K562 (cell line): ENCODE data around the gene EFCAB10. TPM values are rescaled to one million over a fixed set of nuclear protein-coding genes. Genes with fewer than 3 reads are reported as not detected.

Experiments used
- ARHGAP35 ChIP-seq: fragments of 450-650 bp; IDR thresholded peaks from 2 replicates; pipeline ENCODE4 v1.6.1; 2018; ENCODE audit not compliant: partially characterized antibody
- ASH1L ChIP-seq: fragments of 450-650 bp; IDR thresholded peaks from 2 replicates; pipeline ENCODE4 v1.6.1; 2018; ENCODE audit warnings: borderline replicate concordance, mild to moderate bottlenecking, low read depth; ENCODE audit not compliant: partially characterized antibody
- BACH1 ChIP-seq: fragments of 200-800 bp; sonication (Bioruptor generic); IDR thresholded peaks from 2 replicates; pipeline ENCODE4 v1.6.1; 2016; ENCODE audit warnings: missing genetic modification characterization, missing compliant biosample characterization
- NFRKB ChIP-seq: fragments of 450-650 bp; IDR thresholded peaks from 2 replicates; pipeline ENCODE4 v1.6.1; 2016; ENCODE audit warnings: low read depth
- NR2F6 ChIP-seq: fragments of 450-650 bp; formaldehyde crosslinking; IDR thresholded peaks from 2 replicates; pipeline ENCODE4 v1.4.0; 2020; ENCODE audit warnings: mild to moderate bottlenecking
- PCBP1 ChIP-seq: fragments of 200-400 bp; formaldehyde crosslinking; IDR thresholded peaks from 2 replicates; pipeline ENCODE4 v1.6.1; 2018; ENCODE audit warnings: mild to moderate bottlenecking, low read depth, low read length; ENCODE audit not compliant: poor library complexity, severe bottlenecking
- RNF2 ChIP-seq: sonication (generic); IDR thresholded peaks from 2 replicates; pipeline ENCODE4 v1.6.1; 2016
- TCF7L2 ChIP-seq: fragments of 150-350 bp; IDR thresholded peaks from 2 replicates; pipeline ENCODE4 v1.6.1; 2016; ENCODE audit warnings: low read depth, mild to moderate bottlenecking, low read length, moderate library complexity
- YBX1 ChIP-seq: fragments of 450-650 bp; IDR thresholded peaks from 2 replicates; pipeline ENCODE4 v1.7.1; 2016; ENCODE audit warnings: mild to moderate bottlenecking
- ZC3H4 ChIP-seq: sonication (generic); formaldehyde crosslinking; IDR thresholded peaks from 2 replicates; pipeline ENCODE4 v1.9.0; 2021; ENCODE audit warnings: missing genetic modification reagents, borderline replicate concordance
- ZNF431 ChIP-seq: sonication (generic); formaldehyde crosslinking; IDR thresholded peaks from 2 replicates; pipeline ENCODE4 v1.8.0; 2022; ENCODE audit warnings: mild to moderate bottlenecking, missing genetic modification reagents
- polyA plus RNA-seq, 8 experiments: library from polyadenylated mRNA; depleted of rRNA in 4 of 8; stranded (reverse) in 5 of 8; unstranded in 3 of 8; fragments of >200 nt; fragmentation: Nextera tagmentation in 2 of 8; fragmentation: Illumina TruSeq in 1 of 8; extraction: Ambion mirVana in 2 of 8; extraction: Trizol in 1 of 8; gene quantifications; 2 replicates each; pipeline versions ENCODE4 v1.2.1 to v1.2.3, GENCODE V29; 2011 to 2014; ENCODE audit warnings: inconsistent platforms in 1 of 8, missing spikeins in 1 of 8
- total RNA-seq, 7 experiments: library from RNA; depleted of rRNA in 6 of 7; stranded (reverse); fragments of >200 nt in 6 of 7; fragmentation: Illumina TruSeq in 2 of 7; extraction: Trizol in 2 of 7; gene quantifications; 2 replicates each; pipeline versions ENCODE4 v1.2.1 to v1.2.3, GENCODE V29; 2011 to 2021; ENCODE audit warnings: low replicate concordance in 1 of 7
- TF ChIP-seq, protein P1 (sequence below): fragments of 250-450 bp; sonication (Bioruptor Pico); IDR thresholded peaks from 2 replicates; pipeline ENCODE4 v1.5.0; 2020; ENCODE audit warnings: mild to moderate bottlenecking, borderline replicate concordance
- TF ChIP-seq, protein P2 (sequence below): fragments of 450-650 bp; formaldehyde crosslinking; IDR thresholded peaks from 2 replicates; pipeline ENCODE4 v1.4.0; 2022; ENCODE audit warnings: mild to moderate bottlenecking, moderate library complexity
- TF ChIP-seq, protein P3 (sequence below): sonication (generic); formaldehyde crosslinking; IDR thresholded peaks from 2 replicates; pipeline ENCODE4 v1.8.0; 2022; ENCODE audit warnings: missing genetic modification reagents, mild to moderate bottlenecking, moderate library complexity, borderline replicate concordance
- TF ChIP-seq, protein P4 (sequence below): fragments of 450-650 bp; IDR thresholded peaks from 2 replicates; pipeline ENCODE4 v1.7.0; 2016; ENCODE audit warnings: borderline replicate concordance
- TF ChIP-seq, protein P5 (sequence below), 3 experiments: IDR thresholded peaks in 2 of 3; conservative IDR thresholded peaks in 1 of 3; 2 replicates each; pipeline ENCODE4 v1.5.1; 2011 to 2012; ENCODE audit warnings: low read length in 3 of 3, mild to moderate bottlenecking in 3 of 3, control low read depth in 2 of 3, improper control_type of control experiment in 1 of 3, inconsistent platforms in 1 of 3, low read depth in 1 of 3, mixed read lengths in 1 of 3, moderate library complexity in 1 of 3; ENCODE audit not compliant: insufficient read depth in 2 of 3
- TF ChIP-seq, protein P6 (sequence below): sonication (generic); formaldehyde crosslinking; IDR thresholded peaks from 2 replicates; pipeline ENCODE4 v1.4.0; 2020; ENCODE audit warnings: mild to moderate bottlenecking, missing genetic modification reagents

EFCAB10 gene
- total and polyA plus RNA-seq, 9 of the 15 experiments (the other 6 are each of a cell fraction or from before 2014, with no cell fraction given) = 5.0 to 21.4 (median 16.8) TPM

DNA sequence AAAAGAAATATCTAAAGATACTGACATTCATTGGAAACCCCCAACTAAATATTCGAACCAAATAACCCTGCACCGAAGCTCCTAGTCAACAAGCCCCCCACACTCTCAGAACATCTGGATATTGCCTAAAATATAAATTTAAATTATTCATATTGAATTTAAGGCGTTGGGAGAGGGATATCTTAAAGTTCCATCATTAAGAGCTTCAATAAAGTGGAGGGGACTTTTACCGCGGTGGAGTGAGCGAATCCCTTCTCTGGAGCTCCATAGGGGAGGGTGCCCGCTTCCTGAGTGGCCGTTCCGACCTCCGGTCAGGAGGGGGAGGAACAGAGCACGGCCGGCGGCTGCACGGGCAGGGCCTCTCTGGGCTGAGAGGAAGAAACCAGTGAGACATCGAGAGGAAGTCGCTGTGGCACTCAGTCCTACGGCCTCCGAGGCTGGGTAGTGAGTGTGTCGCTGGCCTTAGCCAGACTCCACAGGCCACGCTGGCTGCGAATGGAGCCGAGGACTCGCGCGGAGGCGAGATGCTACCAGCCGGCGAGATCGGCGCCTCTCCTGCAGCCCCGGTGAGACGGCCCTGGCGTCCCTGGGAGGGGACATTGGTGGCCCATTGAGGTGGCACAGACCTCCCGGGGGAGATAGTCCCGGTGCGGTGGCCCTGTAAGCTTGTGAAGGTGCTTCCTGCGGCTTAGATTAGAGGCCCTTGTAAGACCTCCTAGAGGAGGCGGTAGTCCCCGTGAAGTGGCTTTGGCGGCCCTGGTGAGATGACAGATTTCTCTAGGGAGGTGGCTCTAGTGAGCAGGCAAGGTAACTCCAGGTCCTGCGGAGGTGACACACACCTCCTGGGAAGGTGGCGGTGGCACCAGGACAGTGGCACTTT, 49.3 kb downstream of the EFCAB10 start, which contains the start of gene RINT1 (continued):
- TF ChIP-seq, protein P1, sequence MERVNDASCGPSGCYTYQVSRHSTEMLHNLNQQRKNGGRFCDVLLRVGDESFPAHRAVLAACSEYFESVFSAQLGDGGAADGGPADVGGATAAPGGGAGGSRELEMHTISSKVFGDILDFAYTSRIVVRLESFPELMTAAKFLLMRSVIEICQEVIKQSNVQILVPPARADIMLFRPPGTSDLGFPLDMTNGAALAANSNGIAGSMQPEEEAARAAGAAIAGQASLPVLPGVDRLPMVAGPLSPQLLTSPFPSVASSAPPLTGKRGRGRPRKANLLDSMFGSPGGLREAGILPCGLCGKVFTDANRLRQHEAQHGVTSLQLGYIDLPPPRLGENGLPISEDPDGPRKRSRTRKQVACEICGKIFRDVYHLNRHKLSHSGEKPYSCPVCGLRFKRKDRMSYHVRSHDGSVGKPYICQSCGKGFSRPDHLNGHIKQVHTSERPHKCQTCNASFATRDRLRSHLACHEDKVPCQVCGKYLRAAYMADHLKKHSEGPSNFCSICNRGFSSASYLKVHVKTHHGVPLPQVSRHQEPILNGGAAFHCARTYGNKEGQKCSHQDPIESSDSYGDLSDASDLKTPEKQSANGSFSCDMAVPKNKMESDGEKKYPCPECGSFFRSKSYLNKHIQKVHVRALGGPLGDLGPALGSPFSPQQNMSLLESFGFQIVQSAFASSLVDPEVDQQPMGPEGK (CRISPR knock-in tag) = no peak
- TF ChIP-seq, protein P2, sequence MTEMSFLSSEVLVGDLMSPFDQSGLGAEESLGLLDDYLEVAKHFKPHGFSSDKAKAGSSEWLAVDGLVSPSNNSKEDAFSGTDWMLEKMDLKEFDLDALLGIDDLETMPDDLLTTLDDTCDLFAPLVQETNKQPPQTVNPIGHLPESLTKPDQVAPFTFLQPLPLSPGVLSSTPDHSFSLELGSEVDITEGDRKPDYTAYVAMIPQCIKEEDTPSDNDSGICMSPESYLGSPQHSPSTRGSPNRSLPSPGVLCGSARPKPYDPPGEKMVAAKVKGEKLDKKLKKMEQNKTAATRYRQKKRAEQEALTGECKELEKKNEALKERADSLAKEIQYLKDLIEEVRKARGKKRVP (CRISPR knock-in tag) = no peak
- TF ChIP-seq PCBP1 = peak; percentile 33
- TF ChIP-seq, protein P3, sequence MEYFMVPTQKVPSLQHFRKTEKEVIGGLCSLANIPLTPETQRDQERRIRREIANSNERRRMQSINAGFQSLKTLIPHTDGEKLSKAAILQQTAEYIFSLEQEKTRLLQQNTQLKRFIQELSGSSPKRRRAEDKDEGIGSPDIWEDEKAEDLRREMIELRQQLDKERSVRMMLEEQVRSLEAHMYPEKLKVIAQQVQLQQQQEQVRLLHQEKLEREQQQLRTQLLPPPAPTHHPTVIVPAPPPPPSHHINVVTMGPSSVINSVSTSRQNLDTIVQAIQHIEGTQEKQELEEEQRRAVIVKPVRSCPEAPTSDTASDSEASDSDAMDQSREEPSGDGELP = peak; percentile 82; the same call in 1 of the 2 replicates
- TF ChIP-seq, protein P4, sequence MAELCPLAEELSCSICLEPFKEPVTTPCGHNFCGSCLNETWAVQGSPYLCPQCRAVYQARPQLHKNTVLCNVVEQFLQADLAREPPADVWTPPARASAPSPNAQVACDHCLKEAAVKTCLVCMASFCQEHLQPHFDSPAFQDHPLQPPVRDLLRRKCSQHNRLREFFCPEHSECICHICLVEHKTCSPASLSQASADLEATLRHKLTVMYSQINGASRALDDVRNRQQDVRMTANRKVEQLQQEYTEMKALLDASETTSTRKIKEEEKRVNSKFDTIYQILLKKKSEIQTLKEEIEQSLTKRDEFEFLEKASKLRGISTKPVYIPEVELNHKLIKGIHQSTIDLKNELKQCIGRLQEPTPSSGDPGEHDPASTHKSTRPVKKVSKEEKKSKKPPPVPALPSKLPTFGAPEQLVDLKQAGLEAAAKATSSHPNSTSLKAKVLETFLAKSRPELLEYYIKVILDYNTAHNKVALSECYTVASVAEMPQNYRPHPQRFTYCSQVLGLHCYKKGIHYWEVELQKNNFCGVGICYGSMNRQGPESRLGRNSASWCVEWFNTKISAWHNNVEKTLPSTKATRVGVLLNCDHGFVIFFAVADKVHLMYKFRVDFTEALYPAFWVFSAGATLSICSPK = no peak
- peak; percentile 87 for TF ChIP-seq ZNF431 (CRISPR knock-in tag)
- no peak for TF ChIP-seq ASH1L
- TF ChIP-seq YBX1 = no peak
- TF ChIP-seq, protein P5, sequence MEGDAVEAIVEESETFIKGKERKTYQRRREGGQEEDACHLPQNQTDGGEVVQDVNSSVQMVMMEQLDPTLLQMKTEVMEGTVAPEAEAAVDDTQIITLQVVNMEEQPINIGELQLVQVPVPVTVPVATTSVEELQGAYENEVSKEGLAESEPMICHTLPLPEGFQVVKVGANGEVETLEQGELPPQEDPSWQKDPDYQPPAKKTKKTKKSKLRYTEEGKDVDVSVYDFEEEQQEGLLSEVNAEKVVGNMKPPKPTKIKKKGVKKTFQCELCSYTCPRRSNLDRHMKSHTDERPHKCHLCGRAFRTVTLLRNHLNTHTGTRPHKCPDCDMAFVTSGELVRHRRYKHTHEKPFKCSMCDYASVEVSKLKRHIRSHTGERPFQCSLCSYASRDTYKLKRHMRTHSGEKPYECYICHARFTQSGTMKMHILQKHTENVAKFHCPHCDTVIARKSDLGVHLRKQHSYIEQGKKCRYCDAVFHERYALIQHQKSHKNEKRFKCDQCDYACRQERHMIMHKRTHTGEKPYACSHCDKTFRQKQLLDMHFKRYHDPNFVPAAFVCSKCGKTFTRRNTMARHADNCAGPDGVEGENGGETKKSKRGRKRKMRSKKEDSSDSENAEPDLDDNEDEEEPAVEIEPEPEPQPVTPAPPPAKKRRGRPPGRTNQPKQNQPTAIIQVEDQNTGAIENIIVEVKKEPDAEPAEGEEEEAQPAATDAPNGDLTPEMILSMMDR (IDR thresholded peaks at IDR 0.05 in 2 of 3, conservative IDR thresholded peaks at IDR 0.05 in 1 of 3; ENCODE audit: insufficient read depth in 2 of 3, low read depth in 1 of 3, low read length in 3 of 3) = peak; percentile 88 to 98 (median 96)
- TF ChIP-seq BACH1 (tag) = no peak
- TF ChIP-seq NFRKB = no peak; the same call in 1 of the 2 replicates
- TF ChIP-seq ARHGAP35 = no peak
- no peak for TF ChIP-seq ZC3H4 (CRISPR knock-in tag)
- TF ChIP-seq NR2F6 (CRISPR knock-in tag) = no peak
- TF ChIP-seq TCF7L2 = no peak
- TF ChIP-seq, protein P6, sequence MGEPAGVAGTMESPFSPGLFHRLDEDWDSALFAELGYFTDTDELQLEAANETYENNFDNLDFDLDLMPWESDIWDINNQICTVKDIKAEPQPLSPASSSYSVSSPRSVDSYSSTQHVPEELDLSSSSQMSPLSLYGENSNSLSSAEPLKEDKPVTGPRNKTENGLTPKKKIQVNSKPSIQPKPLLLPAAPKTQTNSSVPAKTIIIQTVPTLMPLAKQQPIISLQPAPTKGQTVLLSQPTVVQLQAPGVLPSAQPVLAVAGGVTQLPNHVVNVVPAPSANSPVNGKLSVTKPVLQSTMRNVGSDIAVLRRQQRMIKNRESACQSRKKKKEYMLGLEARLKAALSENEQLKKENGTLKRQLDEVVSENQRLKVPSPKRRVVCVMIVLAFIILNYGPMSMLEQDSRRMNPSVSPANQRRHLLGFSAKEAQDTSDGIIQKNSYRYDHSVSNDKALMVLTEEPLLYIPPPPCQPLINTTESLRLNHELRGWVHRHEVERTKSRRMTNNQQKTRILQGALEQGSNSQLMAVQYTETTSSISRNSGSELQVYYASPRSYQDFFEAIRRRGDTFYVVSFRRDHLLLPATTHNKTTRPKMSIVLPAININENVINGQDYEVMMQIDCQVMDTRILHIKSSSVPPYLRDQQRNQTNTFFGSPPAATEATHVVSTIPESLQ (CRISPR knock-in tag) = peak; percentile 98
- peak; percentile 80; the same call in 1 of the 2 replicates for TF ChIP-seq RNF2
